SHP77 treated with DMSO at 0.1 percent for 48 hours (cell line): ENCODE measurements around the gene SSRP1.

Experiments
- DNase-seq: peaks from one replicate; lab custom pipeline; 2025; lab: John Stamatoyannopoulos, UW

The SSRP1 gene

GRCh38 chr11:57359896-57360690 lies 24.4 kb upstream of the SSRP1 start:
- DNase-seq = no peak

GRCh38 chr11:57359396-57359795 lies 23.7 kb upstream of the SSRP1 start:
- no peak for DNase-seq

- DNase-seq = no peak
Observed at GRCh38 chr11:57358991-57359390, 23.3 kb upstream of the SSRP1 start.

GRCh38 chr11:57358543-57358961 lies 22.9 kb upstream of the SSRP1 start:
- no peak for DNase-seq

- no peak for DNase-seq
Observed at GRCh38 chr11:57357856-57358255, 22.2 kb upstream of the SSRP1 start.

GRCh38 chr11:57357310-57357709 lies 21.6 kb upstream of the SSRP1 start:
- no peak for DNase-seq

GRCh38 chr11:57356268-57356667 lies 20.6 kb upstream of the SSRP1 start:
- no peak for DNase-seq

GRCh38 chr11:57354699-57355098 lies 19.0 kb upstream of the SSRP1 start:
- no peak for DNase-seq

GRCh38 chr11:57353852-57354251 lies 18.2 kb upstream of the SSRP1 start:
- no peak for DNase-seq

GRCh38 chr11:57353446-57353845 lies 17.8 kb upstream of the SSRP1 start:
- DNase-seq = no peak

- DNase-seq = no peak
Observed at GRCh38 chr11:57353036-57353435, 17.3 kb upstream of the SSRP1 start.

GRCh38 chr11:57349491-57350274 lies 14.0 kb upstream of the SSRP1 start:
- no peak for DNase-seq

- no peak for DNase-seq
Observed at GRCh38 chr11:57348636-57349313, 13.1 kb upstream of the SSRP1 start.

GRCh38 chr11:57348052-57348451 lies 12.4 kb upstream of the SSRP1 start:
- DNase-seq = no peak

- DNase-seq = no peak
Observed at GRCh38 chr11:57347336-57347735, 11.6 kb upstream of the SSRP1 start.

GRCh38 chr11:57345555-57346211 lies 10.0 kb upstream of the SSRP1 start:
- no peak for DNase-seq

- DNase-seq = no peak
Observed at GRCh38 chr11:57344826-57345225, 9.1 kb upstream of the SSRP1 start.

- no peak for DNase-seq
Observed at GRCh38 chr11:57343825-57344224, 8.1 kb upstream of the SSRP1 start.

- no peak for DNase-seq
Observed at GRCh38 chr11:57342702-57343101, 7.0 kb upstream of the SSRP1 start.

- DNase-seq = no peak
Observed at GRCh38 chr11:57341250-57341808, 5.6 kb upstream of the SSRP1 start.

GRCh38 chr11:57340039-57340615 lies 4.4 kb upstream of the SSRP1 start:
- no peak for DNase-seq

GRCh38 chr11:57339328-57339727 lies 3.6 kb upstream of the SSRP1 start:
- DNase-seq = no peak
